Measurements from ENCODE around the gene EEA1. TPM values are rescaled to one million over a fixed set of nuclear protein-coding genes. Genes with fewer than 3 reads are reported as not detected.

The EEA1 gene
- total RNA-seq, 6 donors from 2014 or later: 10.2 to 33.5 (median 22.8) TPM

DNA sequence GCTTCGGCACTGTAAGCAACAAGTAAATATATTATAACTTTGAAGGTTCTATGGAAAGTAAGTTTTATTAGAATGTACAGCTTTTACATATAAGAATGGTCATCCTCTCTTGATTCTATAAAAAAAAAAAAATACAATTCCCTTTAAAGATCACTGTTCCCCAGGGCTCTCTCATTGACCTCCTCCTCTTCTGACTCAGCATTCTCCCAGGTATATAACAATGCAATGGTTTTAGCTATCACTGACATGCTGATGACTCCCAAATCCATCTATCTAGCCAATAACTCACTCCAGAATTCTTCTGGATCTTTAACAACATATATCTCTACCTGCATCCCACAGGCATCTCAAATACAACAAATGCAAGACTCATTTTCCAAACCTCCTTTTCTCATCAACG, 62.7 kb downstream of the EEA1 start:
- no peaks in the 10 kb centered on the region for H3K27me3 ChIP-seq
- H3K4me3 ChIP-seq: no peak overlapping the region
- H3K27ac ChIP-seq: no peak overlapping the region
- H3K36me3 ChIP-seq: peaks cover 0 to 4% (median 0%) of the 10 kb centered on the region in 4 donors
- TF ChIP-seq POLR2A (IDR thresholded peaks at IDR 0.05): no peak
- TF ChIP-seq, protein P1, sequence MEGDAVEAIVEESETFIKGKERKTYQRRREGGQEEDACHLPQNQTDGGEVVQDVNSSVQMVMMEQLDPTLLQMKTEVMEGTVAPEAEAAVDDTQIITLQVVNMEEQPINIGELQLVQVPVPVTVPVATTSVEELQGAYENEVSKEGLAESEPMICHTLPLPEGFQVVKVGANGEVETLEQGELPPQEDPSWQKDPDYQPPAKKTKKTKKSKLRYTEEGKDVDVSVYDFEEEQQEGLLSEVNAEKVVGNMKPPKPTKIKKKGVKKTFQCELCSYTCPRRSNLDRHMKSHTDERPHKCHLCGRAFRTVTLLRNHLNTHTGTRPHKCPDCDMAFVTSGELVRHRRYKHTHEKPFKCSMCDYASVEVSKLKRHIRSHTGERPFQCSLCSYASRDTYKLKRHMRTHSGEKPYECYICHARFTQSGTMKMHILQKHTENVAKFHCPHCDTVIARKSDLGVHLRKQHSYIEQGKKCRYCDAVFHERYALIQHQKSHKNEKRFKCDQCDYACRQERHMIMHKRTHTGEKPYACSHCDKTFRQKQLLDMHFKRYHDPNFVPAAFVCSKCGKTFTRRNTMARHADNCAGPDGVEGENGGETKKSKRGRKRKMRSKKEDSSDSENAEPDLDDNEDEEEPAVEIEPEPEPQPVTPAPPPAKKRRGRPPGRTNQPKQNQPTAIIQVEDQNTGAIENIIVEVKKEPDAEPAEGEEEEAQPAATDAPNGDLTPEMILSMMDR (IDR thresholded peaks at IDR 0.05): no peak
- TF ChIP-seq POLR2AphosphoS5 (IDR thresholded peaks at IDR 0.05): no peak
- TF ChIP-seq EP300 (IDR thresholded peaks at IDR 0.05): no peak
- 98 to 99% methylated on average over 2 of the region's 2 CpGs for WGBS, 2 donors
- DNase-seq (no peak), ATAC-seq (ENCODE audit: low FRiP score in 2 of 2) (no peak)
- H3K4me1 ChIP-seq: peaks cover 0 to 2% (median 1%) of the 10 kb centered on the region in 4 donors
- no peaks in the 10 kb centered on the region for H3K9me3 ChIP-seq

DNA sequence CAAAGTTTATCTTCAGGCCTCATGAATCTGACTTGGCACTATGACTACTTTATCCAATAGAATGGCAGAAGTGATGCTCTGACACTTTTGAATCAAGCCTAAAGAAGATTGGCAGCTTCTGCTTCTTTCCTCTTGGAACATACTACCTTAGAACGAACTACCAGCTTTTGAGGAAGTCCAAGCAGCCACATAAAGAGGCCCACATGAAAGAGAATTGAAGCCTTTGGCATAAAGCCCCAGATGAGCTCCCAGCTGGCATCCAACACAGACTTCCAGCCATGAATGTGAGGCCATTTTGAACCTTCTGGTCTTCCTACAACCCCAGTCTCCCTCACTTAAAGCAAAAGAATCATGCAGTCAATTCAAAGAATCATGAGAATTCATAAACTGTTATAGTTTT, 65.8 kb downstream of the EEA1 start:
- peaks cover 0 to 8% (median 0%) of the 10 kb centered on the region in 4 donors for H3K36me3 ChIP-seq
- H3K4me3 ChIP-seq: no peak overlapping the region
- H3K27me3 ChIP-seq: no peaks in the 10 kb centered on the region
- H3K9me3 ChIP-seq: no peaks in the 10 kb centered on the region
- H3K4me1 ChIP-seq: no peaks in the 10 kb centered on the region
- TF ChIP-seq, protein P1 (IDR thresholded peaks at IDR 0.05): no peak
- TF ChIP-seq POLR2A (IDR thresholded peaks at IDR 0.05): no peak
- TF ChIP-seq EP300 (IDR thresholded peaks at IDR 0.05): no peak
- no peak for TF ChIP-seq POLR2AphosphoS5 (IDR thresholded peaks at IDR 0.05)
- WGBS, 2 donors: 55 to 78% methylated on average over 1 of the region's 1 CpG
- no peak overlapping the region for H3K27ac ChIP-seq
- DNase-seq: no peak
- no peak for ATAC-seq (ENCODE audit: low FRiP score in 2 of 2)

DNA sequence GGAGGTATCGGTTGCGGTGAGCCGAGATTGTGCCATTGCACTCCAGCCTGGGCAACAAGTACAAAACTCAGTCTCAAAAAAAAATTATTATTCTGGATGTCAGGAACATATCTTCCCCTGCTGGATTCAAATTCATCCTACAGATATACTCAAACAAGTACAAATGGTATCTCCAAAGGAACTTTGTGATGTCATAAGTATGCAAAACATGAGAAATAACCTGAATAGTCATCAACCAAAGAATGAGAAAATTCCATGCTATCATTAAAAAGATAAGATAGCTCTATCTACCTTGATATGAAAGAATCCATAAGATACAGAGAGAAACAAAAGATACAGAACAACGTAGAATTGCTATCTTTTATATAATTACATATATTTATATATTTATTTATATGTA, 67.7 kb downstream of the EEA1 start:
- Histone ChIP-seq H3K4me3 (no peak overlapping the region), H3K27ac (no peak overlapping the region), H3K4me1 (no peaks in the 10 kb centered on the region), H3K9me3 (no peaks in the 10 kb centered on the region), H3K36me3 (peaks cover 0 to 23% (median 1%) of the 10 kb centered on the region in 4 donors), H3K27me3 (no peaks in the 10 kb centered on the region)
- ATAC-seq (ENCODE audit: low FRiP score in 2 of 2) (no peak), DNase-seq (no peak)
- WGBS, 2 donors: 97 to 100% methylated on average over 4 of the region's 4 CpGs
- TF ChIP-seq, protein P1 (IDR thresholded peaks at IDR 0.05): no peak
- TF ChIP-seq POLR2AphosphoS5 (IDR thresholded peaks at IDR 0.05) (no peak), POLR2A (IDR thresholded peaks at IDR 0.05) (no peak), EP300 (IDR thresholded peaks at IDR 0.05) (no peak)

DNA sequence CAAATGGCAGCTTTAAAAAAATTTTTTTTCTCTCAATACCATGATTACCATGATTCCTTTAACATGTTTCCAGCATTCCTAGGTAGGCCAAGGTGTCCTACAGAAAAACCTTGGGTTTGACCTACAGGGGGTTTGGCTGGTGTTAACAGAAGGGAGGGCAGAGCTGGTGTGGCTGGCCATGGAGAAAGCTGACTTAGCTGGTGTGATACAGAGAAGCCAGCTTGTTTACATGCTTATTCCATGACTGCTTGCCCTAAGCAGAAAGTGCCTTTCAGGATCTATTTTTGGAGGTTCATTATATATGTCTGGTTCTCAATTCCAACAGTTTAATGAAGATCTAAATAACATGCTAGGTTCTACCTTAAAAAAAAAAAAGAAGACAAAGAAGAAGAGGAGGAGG, 68.6 kb downstream of the EEA1 start:
- Histone ChIP-seq H3K36me3 (peaks cover 0 to 23% (median 1%) of the 10 kb centered on the region in 4 donors), H3K4me3 (no peak overlapping the region), H3K4me1 (no peaks in the 10 kb centered on the region), H3K9me3 (no peaks in the 10 kb centered on the region), H3K27me3 (no peaks in the 10 kb centered on the region), H3K27ac (no peak overlapping the region)
- ATAC-seq (ENCODE audit: low FRiP score in 2 of 2) (no peak), DNase-seq (no peak)
- TF ChIP-seq EP300 (IDR thresholded peaks at IDR 0.05) (no peak), POLR2AphosphoS5 (IDR thresholded peaks at IDR 0.05) (no peak), POLR2A (IDR thresholded peaks at IDR 0.05) (no peak)
- TF ChIP-seq, protein P1 (IDR thresholded peaks at IDR 0.05): no peak

DNA sequence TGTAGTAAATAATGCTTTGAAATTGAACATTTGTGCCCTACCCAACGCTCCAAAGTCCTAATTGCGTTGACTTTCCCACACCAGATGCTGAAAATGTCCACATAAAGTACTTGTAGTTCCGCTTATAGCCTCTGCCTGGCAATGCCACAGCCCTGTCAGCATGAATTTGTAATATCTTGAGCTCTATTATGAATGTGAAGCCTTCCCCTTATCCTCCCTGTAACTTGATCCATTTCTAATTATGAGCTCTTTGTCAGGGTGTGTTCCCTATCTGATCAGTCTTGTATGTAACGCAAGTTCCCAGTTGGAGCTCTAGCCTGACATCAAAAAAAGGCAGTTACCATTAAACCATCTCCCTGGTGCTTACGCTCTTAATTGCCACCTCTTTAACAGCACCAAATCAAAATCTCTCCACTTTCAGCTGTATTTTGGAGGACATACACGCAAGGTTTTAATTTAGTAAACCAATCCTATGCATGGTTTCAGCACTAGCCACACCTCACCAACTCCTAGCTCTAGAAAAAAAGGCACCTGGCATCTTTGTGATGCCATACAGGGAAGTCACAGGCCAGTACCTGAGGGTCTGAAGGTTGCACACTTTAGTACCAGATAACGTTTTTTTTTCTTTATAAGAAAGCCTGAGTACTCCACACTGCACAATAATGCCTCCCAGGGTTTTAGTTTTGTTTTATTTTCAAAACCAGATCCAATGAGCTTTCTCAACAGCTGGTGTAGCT, 69.3 kb downstream of the EEA1 start:
- Histone ChIP-seq H3K27me3 (no peaks in the 10 kb centered on the region), H3K4me3 (no peak overlapping the region), H3K9me3 (no peaks in the 10 kb centered on the region), H3K27ac (no peak overlapping the region), H3K4me1 (no peaks in the 10 kb centered on the region), H3K36me3 (peaks cover 0 to 23% (median 1%) of the 10 kb centered on the region in 4 donors)
- ATAC-seq (ENCODE audit: low FRiP score in 2 of 2): no peak
- TF ChIP-seq EP300 (IDR thresholded peaks at IDR 0.05) (no peak), POLR2AphosphoS5 (IDR thresholded peaks at IDR 0.05) (no peak), POLR2A (IDR thresholded peaks at IDR 0.05) (no peak)
- TF ChIP-seq, protein P1 (IDR thresholded peaks at IDR 0.05): no peak
- WGBS, 2 donors: 91 to 93% methylated on average over 7 of the region's 7 CpGs
- DNase-seq: no peak
